ENCODE measurements around the gene VMP1. TPM values are rescaled to one million over a fixed set of nuclear protein-coding genes. Genes with fewer than 3 reads are reported as not detected.

Gene VMP1
- total and polyA plus RNA-seq, 2 of the 4 experiments (the other 2 are of a cell fraction): 89.8 to 197 TPM

DNA sequence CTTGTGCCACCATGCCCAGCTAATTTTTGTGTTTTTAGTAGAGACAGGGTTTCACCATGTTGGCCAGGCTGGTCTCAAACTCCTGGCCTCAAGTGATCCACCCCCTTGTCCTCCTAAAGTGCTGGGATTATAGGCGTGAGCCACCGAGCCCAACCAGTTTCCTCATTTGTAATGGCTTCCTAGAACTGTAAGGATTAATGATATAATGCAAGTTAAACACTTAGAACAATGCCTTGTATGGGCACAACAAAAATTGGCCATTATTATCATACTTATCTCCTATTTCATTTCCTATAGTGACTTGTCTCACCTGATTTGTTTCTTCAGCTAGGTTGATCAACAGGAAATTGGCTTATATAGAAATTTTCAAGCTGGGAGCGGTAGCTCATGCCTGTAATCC is 171.2 kb downstream of the VMP1 start:
- DNase-seq (no peak), ATAC-seq (ENCODE audit: low read depth) (no peak)
- Histone ChIP-seq H2AK9ac (replicated peaks; ENCODE audit: low read depth, low read length, poor library complexity) (no peak overlapping the region), H3K9me3 (ENCODE audit: control insufficient read depth, insufficient read depth, low read length) (no peaks in the 10 kb centered on the region), H2AFZ (replicated peaks; ENCODE audit: low read length, poor library complexity) (no peak overlapping the region), H3K18ac (ENCODE audit: low read depth, low read length) (no peak overlapping the region), H4K91ac (ENCODE audit: insufficient read depth, low read depth, low read length) (no peak overlapping the region), H3K27ac (ENCODE audit: insufficient read depth, low read length) (no peak overlapping the region), H2AK5ac (ENCODE audit: low read depth, low read length) (no peak overlapping the region), H3K9ac (ENCODE audit: low read depth, low read length) (no peak overlapping the region), H4K20me1 (ENCODE audit: insufficient read depth, low read length) (no peaks in the 10 kb centered on the region), H3K79me1 (ENCODE audit: low read depth in 1 of 2, low read length in 2 of 2) (no peaks in the 10 kb centered on the region), H3K14ac (replicated peaks; ENCODE audit: low read depth, low read length) (no peak overlapping the region), H3K4me3 (ENCODE audit: insufficient read depth, low read depth, low read length) (no peak overlapping the region), H3K56ac (ENCODE audit: extremely low read depth, insufficient read depth, low read length) (no peak overlapping the region), H2BK20ac (ENCODE audit: low read depth, low read length) (no peak overlapping the region), H3K27me3 (ENCODE audit: control insufficient read depth, insufficient read depth, low read length) (no peaks in the 10 kb centered on the region), H3K36me3 (ENCODE audit: control insufficient read depth, insufficient read depth, low read length) (peaks cover 6% of the 10 kb centered on the region), H3K23ac (ENCODE audit: low read depth, low read length) (no peak overlapping the region), H3K4ac (ENCODE audit: low read depth, low read length) (no peak overlapping the region), H4K8ac (ENCODE audit: low read depth in 2 of 2, low read length in 2 of 2) (no peak overlapping the region), H2BK15ac (ENCODE audit: low read depth, low read length) (no peak overlapping the region), H2BK120ac (ENCODE audit: low read depth, low read length) (no peak overlapping the region), H4K5ac (ENCODE audit: low read depth, low read length) (no peak overlapping the region), H3K4me2 (ENCODE audit: low read depth, low read length) (no peak overlapping the region), H3K9me1 (ENCODE audit: insufficient read depth, low read length) (no peaks in the 10 kb centered on the region), H2BK5ac (ENCODE audit: low read depth, low read length, poor library complexity, severe bottlenecking) (no peak overlapping the region), H3K4me1 (ENCODE audit: control insufficient read depth, insufficient read depth, low read length) (no peaks in the 10 kb centered on the region)
- dilution Hi-C loops (cut with HindIII; ENCODE audit: low sequenced_read_pairs, unreplicated experiment): no loop called here
- BruUV-seq (replicated peaks): no TSS peak
- TF ChIP-seq, protein P1, sequence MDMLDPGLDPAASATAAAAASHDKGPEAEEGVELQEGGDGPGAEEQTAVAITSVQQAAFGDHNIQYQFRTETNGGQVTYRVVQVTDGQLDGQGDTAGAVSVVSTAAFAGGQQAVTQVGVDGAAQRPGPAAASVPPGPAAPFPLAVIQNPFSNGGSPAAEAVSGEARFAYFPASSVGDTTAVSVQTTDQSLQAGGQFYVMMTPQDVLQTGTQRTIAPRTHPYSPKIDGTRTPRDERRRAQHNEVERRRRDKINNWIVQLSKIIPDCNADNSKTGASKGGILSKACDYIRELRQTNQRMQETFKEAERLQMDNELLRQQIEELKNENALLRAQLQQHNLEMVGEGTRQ (IDR thresholded peaks at IDR 0.05; ENCODE audit: low read depth, low read length): no peak
- TF ChIP-seq CHD1 (IDR thresholded peaks at IDR 0.05; ENCODE audit: low read depth, low read length) (no peak), BHLHE40 (IDR thresholded peaks at IDR 0.05; ENCODE audit: low read depth, low read length) (no peak), POLR2A (IDR thresholded peaks at IDR 0.05; ENCODE audit: low read depth, low read length) (no peak), ELK1 (IDR thresholded peaks at IDR 0.05; ENCODE audit: borderline replicate concordance, low read depth, low read length) (no peak), CEBPB (IDR thresholded peaks at IDR 0.05; ENCODE audit: low read depth, low read length) (no peak), RAD21 (IDR thresholded peaks at IDR 0.05; ENCODE audit: low read length) (no peak), SMC3 (IDR thresholded peaks at IDR 0.05; ENCODE audit: low read depth, low read length) (no peak), NFE2L2 (IDR thresholded peaks at IDR 0.05; ENCODE audit: low read depth, low read length) (no peak)
- ChIA-PET POLR2A (ENCODE audit: unreplicated experiment) (no interaction called here), CTCF (no interaction called here)
- intact Hi-C loops (cut with micrococcal nuclease): no loop called here
- no CpG with 5 or more reads among the region's 3 CpGs for WGBS, 2 experiments (ENCODE audit: extremely low coverage in 2 of 2, insufficient read length in 1 of 2)
- in situ Hi-C loops (cut with MboI; ENCODE audit: low sequenced_read_pairs): no loop called here

All from IMR-90 (cell line).